ENCODE results near the gene NTRK1. TPM values are rescaled to one million over a fixed set of nuclear protein-coding genes. Genes with fewer than 3 reads are reported as not detected.

NTRK1 gene
- polyA plus RNA-seq, 6 donors from 2014 or later, result not detected

DNA sequence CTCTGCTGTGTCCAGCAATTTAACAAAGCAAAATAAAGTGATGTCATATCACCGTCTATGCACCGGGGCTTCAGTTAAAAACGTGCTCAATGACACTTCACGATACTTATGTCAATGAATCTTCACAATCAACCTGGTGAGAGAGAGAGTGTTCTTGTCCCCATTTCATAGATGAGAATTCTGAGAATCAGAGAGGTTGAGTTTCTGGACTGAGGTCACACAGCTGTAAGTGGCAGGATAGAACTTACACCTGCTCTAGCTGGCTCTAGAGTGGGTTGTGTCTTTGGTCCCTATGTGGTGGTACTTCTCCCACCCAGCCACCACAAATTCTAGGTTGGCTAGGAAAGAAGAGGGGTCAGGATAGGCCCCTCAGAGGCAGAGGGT lies 5.2 kb downstream of the NTRK1 start:
- no peaks in the 10 kb centered on the region for H3K36me3 Mint-ChIP-seq
- DNase-seq, result no peak
- peak overlapping the region in 1 of 8 donors; percentile 67 for H3K4me3 Mint-ChIP-seq
- peaks cover 34 to 80% (median 74%) of the 10 kb centered on the region in 3 donors for H3K27me3 Mint-ChIP-seq
- H3K9me3 Mint-ChIP-seq, result no peaks in the 10 kb centered on the region
- peak overlapping the region in 1 of 6 donors; percentile 70 for H3K27ac Mint-ChIP-seq
- no peak for ATAC-seq (ENCODE audit: low read depth in 2 of 2)
- peaks cover 4 to 7% (median 5%) of the 10 kb centered on the region in 3 donors for H3K4me1 Mint-ChIP-seq

DNA sequence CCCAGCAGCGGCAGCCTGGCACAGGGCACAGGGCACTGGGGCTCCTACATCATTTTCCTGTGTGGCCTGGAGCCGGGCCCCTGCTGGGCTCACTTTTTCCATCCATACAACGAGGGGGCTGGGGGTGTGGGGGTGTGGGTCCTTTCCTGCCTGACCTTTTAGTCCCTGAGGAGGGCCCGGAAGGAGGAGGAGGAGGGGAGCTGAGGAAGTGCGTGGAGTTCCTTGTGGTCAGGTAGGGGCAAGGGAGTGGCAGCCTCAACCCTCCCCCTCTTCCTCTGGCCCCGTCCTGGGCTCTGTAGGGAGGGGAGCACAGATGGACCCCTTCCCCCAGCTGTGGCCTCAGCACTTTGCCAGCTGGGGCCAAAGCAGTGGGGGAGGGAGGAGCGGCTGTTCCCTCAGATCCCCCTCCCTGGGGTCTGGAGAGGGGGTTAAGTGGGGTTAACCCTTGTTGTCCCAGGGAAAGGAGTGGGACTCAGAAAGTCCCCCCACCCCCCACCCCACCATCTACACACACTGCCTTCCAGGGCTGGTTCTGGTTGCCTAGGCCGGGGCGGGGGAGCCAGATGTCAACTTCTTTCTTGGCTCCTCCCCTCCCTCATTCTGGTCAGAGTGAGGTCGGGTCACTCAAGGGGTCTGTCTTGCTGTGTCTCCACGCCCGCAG lies 5.7 kb downstream of the NTRK1 start:
- H3K27me3 Mint-ChIP-seq, result peaks cover 37 to 78% (median 74%) of the 10 kb centered on the region in 3 donors
- no peak for ATAC-seq (ENCODE audit: low read depth in 2 of 2)
- no peaks in the 10 kb centered on the region for H3K36me3 Mint-ChIP-seq
- no peak for DNase-seq
- no peaks in the 10 kb centered on the region for H3K9me3 Mint-ChIP-seq
- H3K4me3 Mint-ChIP-seq, result no peak overlapping the region
- H3K4me1 Mint-ChIP-seq, result peaks cover 4 to 7% (median 5%) of the 10 kb centered on the region in 3 donors
- no peak overlapping the region for H3K27ac Mint-ChIP-seq

DNA sequence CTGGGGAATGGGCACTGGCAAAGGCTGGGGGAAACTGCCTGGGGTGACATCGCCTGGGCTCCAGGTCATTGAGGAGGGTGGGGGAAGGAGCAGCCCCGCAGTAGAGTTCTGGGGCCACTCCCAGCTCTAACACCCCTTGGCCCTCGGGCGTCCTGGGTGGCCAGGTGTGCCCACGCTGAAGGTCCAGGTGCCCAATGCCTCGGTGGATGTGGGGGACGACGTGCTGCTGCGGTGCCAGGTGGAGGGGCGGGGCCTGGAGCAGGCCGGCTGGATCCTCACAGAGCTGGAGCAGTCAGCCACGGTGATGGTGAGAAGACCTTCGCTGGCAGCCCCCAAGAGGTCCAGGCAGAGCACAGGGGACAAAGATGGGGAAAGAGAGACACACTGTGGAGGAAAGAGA lies 7.7 kb downstream of the NTRK1 start:
- H3K36me3 Mint-ChIP-seq, result no peaks in the 10 kb centered on the region
- no peaks in the 10 kb centered on the region for H3K9me3 Mint-ChIP-seq
- H3K27ac Mint-ChIP-seq, result no peak overlapping the region
- H3K4me1 Mint-ChIP-seq, result peaks cover 0 to 4% (median 0%) of the 10 kb centered on the region in 3 donors
- H3K4me3 Mint-ChIP-seq, result no peak overlapping the region
- no peak for DNase-seq
- ATAC-seq (ENCODE audit: low read depth in 2 of 2), result no peak
- peaks cover 27 to 73% (median 68%) of the 10 kb centered on the region in 3 donors for H3K27me3 Mint-ChIP-seq

DNA sequence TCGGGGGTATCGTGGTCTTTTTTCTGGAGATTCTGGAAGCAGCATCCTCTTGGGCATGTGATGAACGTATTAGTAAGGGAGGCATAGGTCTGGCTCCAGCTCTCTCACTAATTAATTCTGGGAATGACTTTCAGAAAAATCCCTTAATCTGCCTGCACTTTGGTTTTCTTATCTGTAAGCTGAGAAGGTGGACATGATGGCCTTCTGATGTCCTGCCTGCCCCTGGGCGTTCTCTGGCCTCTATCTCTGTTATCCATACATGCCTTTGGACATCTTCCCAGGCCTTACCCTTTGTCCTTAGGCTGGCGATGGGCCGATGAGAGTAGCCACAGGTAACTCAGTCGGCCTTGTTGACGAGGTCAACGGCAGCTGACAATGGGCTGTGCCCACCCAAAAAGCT lies 8.8 kb downstream of the NTRK1 start:
- no peaks in the 10 kb centered on the region for H3K9me3 Mint-ChIP-seq
- peak overlapping the region in 1 of 6 donors; percentile 38 for H3K27ac Mint-ChIP-seq
- ATAC-seq (ENCODE audit: low read depth in 2 of 2), result no peak
- H3K27me3 Mint-ChIP-seq, result peaks cover 31 to 73% (median 68%) of the 10 kb centered on the region in 3 donors
- peaks cover 0 to 4% (median 0%) of the 10 kb centered on the region in 3 donors for H3K4me1 Mint-ChIP-seq
- no peak for DNase-seq
- no peak overlapping the region for H3K4me3 Mint-ChIP-seq
- H3K36me3 Mint-ChIP-seq, result no peaks in the 10 kb centered on the region

GRCh38 chr1:156873659-156874058 lies 13.0 kb downstream of the NTRK1 start:
- Mint-ChIP-seq H3K4me3 (no peak overlapping the region), H3K9me3 (no peaks in the 10 kb centered on the region), H3K27me3 (peaks cover 46 to 76% (median 57%) of the 10 kb centered on the region in 3 donors), H3K36me3 (no peaks in the 10 kb centered on the region), H3K27ac (no peak overlapping the region), H3K4me1 (peaks cover 0 to 2% (median 0%) of the 10 kb centered on the region in 3 donors)
- DNase-seq (no peak), ATAC-seq (ENCODE audit: low read depth in 2 of 2) (no peak)

- Mint-ChIP-seq H3K4me3 (peak overlapping the region in 1 of 8 donors; percentile 26), H3K4me1 (no peaks in the 10 kb centered on the region), H3K27ac (peak overlapping the region in 1 of 6 donors; percentile 59), H3K36me3 (no peaks in the 10 kb centered on the region), H3K27me3 (peaks cover 42 to 76% (median 56%) of the 10 kb centered on the region in 3 donors), H3K9me3 (no peaks in the 10 kb centered on the region)
- DNase-seq (no peak), ATAC-seq (ENCODE audit: low read depth in 2 of 2) (no peak)
These were observed 13.5 kb downstream of the NTRK1 start for GRCh38 chr1:156874142-156874541.

- Mint-ChIP-seq H3K27me3 (peaks cover 38 to 75% (median 59%) of the 10 kb centered on the region in 3 donors), H3K27ac (peak overlapping the region in 1 of 6 donors; percentile 59), H3K36me3 (no peaks in the 10 kb centered on the region), H3K4me1 (no peaks in the 10 kb centered on the region), H3K4me3 (peak overlapping the region in 1 of 8 donors; percentile 47), H3K9me3 (no peaks in the 10 kb centered on the region)
- ATAC-seq (ENCODE audit: low read depth in 2 of 2) (no peak), DNase-seq (no peak)
These were observed 14.1 kb downstream of the NTRK1 start for GRCh38 chr1:156874572-156875340.

DNA sequence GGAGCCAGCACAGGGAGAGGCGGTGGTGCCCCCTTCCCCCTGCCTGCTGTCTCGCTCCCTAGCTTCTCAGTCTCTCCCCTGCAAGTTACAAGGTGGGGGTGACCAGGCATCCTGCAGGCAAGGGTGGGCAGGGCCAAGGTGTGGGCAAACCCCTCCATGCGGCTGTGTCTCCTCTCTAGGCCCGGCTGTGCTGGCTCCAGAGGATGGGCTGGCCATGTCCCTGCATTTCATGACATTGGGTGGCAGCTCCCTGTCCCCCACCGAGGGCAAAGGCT lies 14.6 kb downstream of the NTRK1 start:
- ATAC-seq (ENCODE audit: low read depth in 2 of 2) (no peak), DNase-seq (no peak)
- Mint-ChIP-seq H3K4me1 (no peaks in the 10 kb centered on the region), H3K36me3 (no peaks in the 10 kb centered on the region), H3K9me3 (no peaks in the 10 kb centered on the region), H3K27ac (no peak overlapping the region), H3K4me3 (no peak overlapping the region), H3K27me3 (peaks cover 38 to 75% (median 64%) of the 10 kb centered on the region in 3 donors)

GRCh38 chr1:156876281-156876680 lies 15.6 kb downstream of the NTRK1 start:
- no peak for ATAC-seq (ENCODE audit: low read depth in 2 of 2)
- no peak overlapping the region for H3K27ac Mint-ChIP-seq
- H3K4me1 Mint-ChIP-seq, result no peaks in the 10 kb centered on the region
- no peaks in the 10 kb centered on the region for H3K36me3 Mint-ChIP-seq
- H3K27me3 Mint-ChIP-seq, result peaks cover 39 to 81% (median 67%) of the 10 kb centered on the region in 3 donors
- H3K9me3 Mint-ChIP-seq, result no peaks in the 10 kb centered on the region
- DNase-seq, result no peak
- no peak overlapping the region for H3K4me3 Mint-ChIP-seq

DNA sequence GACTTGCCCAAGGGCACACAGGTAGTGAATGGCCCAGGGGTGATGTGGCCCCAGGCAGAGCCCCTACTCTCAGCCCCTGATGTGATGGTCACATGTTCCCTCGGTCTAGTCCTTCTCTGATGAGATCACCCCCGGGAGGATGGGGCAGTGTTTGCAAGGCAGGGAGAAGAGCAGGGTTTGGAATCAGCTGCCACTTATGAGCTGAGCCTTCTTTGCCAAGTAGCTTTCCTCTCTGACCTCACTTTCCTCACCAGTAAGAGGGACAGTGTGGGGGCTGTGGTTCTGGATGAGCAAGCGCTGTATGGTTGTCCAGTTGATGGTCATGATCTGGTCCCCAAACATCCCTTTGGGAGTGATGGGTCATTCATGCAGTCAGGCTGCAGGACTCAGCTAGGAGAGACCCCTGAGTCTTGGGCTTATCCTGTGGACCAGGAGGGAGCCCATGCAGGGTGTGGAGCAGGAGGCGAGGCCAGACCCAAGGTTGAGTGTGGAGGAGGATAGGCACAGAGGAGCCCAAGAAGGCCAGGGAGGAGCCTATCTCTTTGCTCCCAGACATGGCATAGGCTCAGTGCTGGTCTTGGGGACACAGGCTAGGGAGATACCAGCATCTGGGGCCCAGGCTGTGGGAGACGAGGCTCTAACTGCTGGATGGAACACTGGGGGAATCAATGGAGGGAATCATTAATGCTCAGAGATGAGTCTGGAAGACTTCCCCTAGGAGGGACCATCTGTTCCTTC lies 16.9 kb downstream of the NTRK1 start:
- Mint-ChIP-seq H3K27ac (no peak overlapping the region), H3K4me3 (no peak overlapping the region), H3K27me3 (peaks cover 40 to 81% (median 66%) of the 10 kb centered on the region in 3 donors), H3K9me3 (no peaks in the 10 kb centered on the region), H3K4me1 (no peaks in the 10 kb centered on the region), H3K36me3 (no peaks in the 10 kb centered on the region)
- DNase-seq, result no peak
- ATAC-seq (ENCODE audit: low read depth in 2 of 2), result no peak

GRCh38 chr1:156879876-156880275 lies 19.2 kb downstream of the NTRK1 start:
- no peak for DNase-seq
- no peak for ATAC-seq (ENCODE audit: low read depth in 2 of 2)
- Mint-ChIP-seq H3K4me1 (no peaks in the 10 kb centered on the region), H3K27me3 (peaks cover 36 to 86% (median 70%) of the 10 kb centered on the region in 3 donors), H3K27ac (peak overlapping the region in 1 of 6 donors; percentile 78), H3K4me3 (peak overlapping the region in 1 of 8 donors; percentile 50), H3K36me3 (no peaks in the 10 kb centered on the region), H3K9me3 (no peaks in the 10 kb centered on the region)

DNA sequence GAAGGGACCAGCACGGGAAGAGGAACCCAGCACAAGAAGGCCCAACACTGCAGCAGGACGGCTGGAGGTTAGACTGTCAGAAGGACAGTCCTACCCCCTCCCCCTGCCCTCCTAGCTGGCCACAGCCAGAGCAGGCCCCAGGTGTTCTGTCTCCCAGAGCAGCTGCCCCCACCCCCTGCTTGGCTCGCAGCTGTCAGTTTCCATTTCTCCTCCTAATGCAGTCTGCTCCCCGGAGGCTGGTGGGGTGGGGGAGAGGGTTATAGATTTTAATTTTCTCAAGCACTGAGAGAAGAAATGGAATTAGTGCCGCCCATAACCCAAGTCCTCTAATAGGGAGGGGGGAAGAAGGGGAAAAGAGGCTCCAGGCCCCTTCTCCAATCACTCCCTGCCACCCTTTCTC lies 19.8 kb downstream of the NTRK1 start:
- peaks cover 34 to 85% (median 71%) of the 10 kb centered on the region in 3 donors for H3K27me3 Mint-ChIP-seq
- no peaks in the 10 kb centered on the region for H3K4me1 Mint-ChIP-seq
- no peak for ATAC-seq (ENCODE audit: low read depth in 2 of 2)

GRCh38 chr1:156881101-156881500 lies 20.4 kb downstream of the NTRK1 start:
- Mint-ChIP-seq H3K36me3 (no peaks in the 10 kb centered on the region), H3K4me1 (no peaks in the 10 kb centered on the region), H3K27ac (peak overlapping the region in 2 of 6 donors; percentile 17 to 70), H3K27me3 (peaks cover 37 to 89% (median 78%) of the 10 kb centered on the region in 3 donors), H3K9me3 (no peaks in the 10 kb centered on the region), H3K4me3 (no peak overlapping the region)
- no peak for DNase-seq
- ATAC-seq (ENCODE audit: low read depth in 2 of 2), result no peak

More for the DNA sequence above, 19.8 kb downstream of the NTRK1 start:
- Mint-ChIP-seq H3K36me3 (no peaks in the 10 kb centered on the region), H3K27ac (peak overlapping the region in 2 of 6 donors; percentile 22 to 63), H3K4me3 (no peak overlapping the region), H3K9me3 (no peaks in the 10 kb centered on the region)
- DNase-seq, result no peak

All from naive B cell (primary cell).